Stimulated activated CD4-positive, alpha-beta T cell treated with anti-CD3 and anti-CD28 coated beads, Interleukin-4, amount 100 ng/mL, for 1 hour (primary cell): ENCODE measurements around the gene YLPM1.
"Not testable (repeated sequence)": the region's sequence is repeated elsewhere in the genome, so short reads cannot be mapped to it uniquely, and the experiment has no call there.

Source experiments
- DNase-seq: peaks from one replicate; pipeline ENCODE4 v3.0.0-alpha.2; 2020

YLPM1 gene

GRCh38 chr14:74762917-74763802 is at the start of gene YLPM1:
Gene YLPM1, plus strand, starts transcription at chr14:74763316. Its CDS starts 174 bp downstream, at chr14:74763490.
- peak; percentile 87 for DNase-seq

GRCh38 chr14:74713395-74713735 is 49.8 kb upstream of the YLPM1 start:
- DNase-seq = no peak

GRCh38 chr14:74720526-74720925 is 42.6 kb upstream of the YLPM1 start:
- no peak for DNase-seq

GRCh38 chr14:74723134-74723533 is 40.0 kb upstream of the YLPM1 start:
- no peak for DNase-seq

GRCh38 chr14:74732387-74732786 is 30.7 kb upstream of the YLPM1 start:
- DNase-seq = no peak

- no peak for DNase-seq
Observed at GRCh38 chr14:74733221-74733620, 29.9 kb upstream of the YLPM1 start.

GRCh38 chr14:74735125-74735524 is 28.0 kb upstream of the YLPM1 start:
- no peak for DNase-seq

- no peak for DNase-seq
Observed at GRCh38 chr14:74737753-74738325, 25.3 kb upstream of the YLPM1 start.

GRCh38 chr14:74739293-74740030 is 23.7 kb upstream of the YLPM1 start:
- no peak for DNase-seq

GRCh38 chr14:74747237-74747636 is 15.9 kb upstream of the YLPM1 start:
- DNase-seq = no peak

GRCh38 chr14:74754157-74754556 is 9.0 kb upstream of the YLPM1 start:
- DNase-seq = no peak

GRCh38 chr14:74754899-74755298 is 8.2 kb upstream of the YLPM1 start:
- no peak for DNase-seq

GRCh38 chr14:74756326-74756725 is 6.8 kb upstream of the YLPM1 start:
- no peak for DNase-seq

- not testable (repeated sequence) for DNase-seq
Observed at GRCh38 chr14:74758505-74758904, 4.6 kb upstream of the YLPM1 start.

- peak; percentile 3 for DNase-seq
Observed at GRCh38 chr14:74763803-74764531, 851 bp downstream of the YLPM1 start.

GRCh38 chr14:74765721-74766120 is 2.6 kb downstream of the YLPM1 start:
- no peak for DNase-seq

GRCh38 chr14:74771399-74771798 is 8.3 kb downstream of the YLPM1 start:
- DNase-seq = no peak

GRCh38 chr14:74784634-74785033 is 21.5 kb downstream of the YLPM1 start:
- no peak for DNase-seq

GRCh38 chr14:74785056-74785613 is 22.0 kb downstream of the YLPM1 start:
- no peak for DNase-seq

GRCh38 chr14:74786796-74787315 is 23.7 kb downstream of the YLPM1 start:
- no peak for DNase-seq

- no peak for DNase-seq
Observed at GRCh38 chr14:74792249-74793039, 29.3 kb downstream of the YLPM1 start.
